Fibroblast of lung (primary cell): ENCODE measurements around the gene NRROS. TPM values are rescaled to one million over a fixed set of nuclear protein-coding genes. Genes with fewer than 3 reads are reported as not detected.
A peak's percentile ranks its signal among the peaks of the same experiment; 100 is the strongest.

Experiments used
- DNase-seq, 2 donors: peaks; one replicate each; pipeline versions ENCODE4 v3.0.0 to v3.0.0-alpha.2; 2010; ENCODE audit warnings: low read depth in 2 of 2
- H2AFZ ChIP-seq: 2 replicates; pipeline ENCODE4 v1.5.1; 2012; ENCODE audit warnings: low read length, control low read depth, inconsistent platforms
- H3K27ac ChIP-seq: 2 replicates; pipeline ENCODE4 v1.5.1; 2011; ENCODE audit warnings: low read length, control low read depth; ENCODE audit not compliant: insufficient read depth
- H3K27me3 ChIP-seq: 2 replicates; pipeline ENCODE4 v1.5.1; 2011; ENCODE audit warnings: mild to moderate bottlenecking, low read length; ENCODE audit not compliant: control insufficient read depth, insufficient read depth
- H3K36me3 ChIP-seq: 2 replicates; pipeline ENCODE4 v1.5.1; 2011; ENCODE audit warnings: low read length; ENCODE audit not compliant: control insufficient read depth, insufficient read depth
- H3K4me1 ChIP-seq: 2 replicates; pipeline ENCODE4 v1.5.1; 2011; ENCODE audit warnings: low read length; ENCODE audit not compliant: control insufficient read depth, insufficient read depth; ENCODE audit errors: extremely low read depth
- H3K4me2 ChIP-seq: 2 replicates; pipeline ENCODE4 v1.5.1; 2011; ENCODE audit warnings: low read length, control low read depth; ENCODE audit not compliant: insufficient read depth; ENCODE audit errors: extremely low read depth
- H3K4me3 ChIP-seq, 4 experiments: fragments of 200-600 bp in 1 of 4; sonication (generic) in 1 of 4; replicated peaks in 1 of 4; 2 replicates each; pipeline ENCODE4 v1.5.1; 2011 to 2016; ENCODE audit warnings: low read length in 4 of 4, low read depth in 3 of 4, mild to moderate bottlenecking in 3 of 4, control low read depth in 2 of 4, inconsistent platforms in 1 of 4, mixed read lengths in 1 of 4; ENCODE audit not compliant: insufficient read depth in 1 of 4; ENCODE audit errors: control extremely low read depth in 1 of 4
- H3K79me2 ChIP-seq: 2 replicates; pipeline ENCODE4 v1.5.1; 2012; ENCODE audit warnings: mild to moderate bottlenecking, low read length, inconsistent platforms; ENCODE audit not compliant: control insufficient read depth, insufficient read depth
- H3K9ac ChIP-seq: 2 replicates; pipeline ENCODE4 v1.5.1; 2011; ENCODE audit warnings: mild to moderate bottlenecking, low read length, control low read depth; ENCODE audit not compliant: insufficient read depth
- H3K9me3 ChIP-seq: 2 replicates; pipeline ENCODE4 v1.5.1; 2012; ENCODE audit warnings: low read depth, low read length; ENCODE audit not compliant: control insufficient read depth, insufficient read depth
- H4K20me1 ChIP-seq: 2 replicates; pipeline ENCODE4 v1.5.1; 2011; ENCODE audit warnings: low read length; ENCODE audit not compliant: control insufficient read depth, insufficient read depth; ENCODE audit errors: extremely low read depth
- EZH2 ChIP-seq: IDR thresholded peaks from 2 replicates; pipeline ENCODE4 v1.5.1; 2012; ENCODE audit warnings: low read length, control low read depth, mild to moderate bottlenecking; ENCODE audit errors: missing control alignments
- polyA plus RNA-seq, 2 donors: library from polyadenylated mRNA; depleted of rRNA in 1 of 2; stranded (reverse) in 1 of 2; unstranded in 1 of 2; fragments of >200 nt; gene quantifications; 2 replicates each; pipeline ENCODE4 v1.2.1, GENCODE V29; 2011 to 2012; ENCODE audit warnings: missing spikeins in 1 of 2
- total RNA-seq: library from RNA; depleted of rRNA; stranded (reverse); fragments of >200 nt; gene quantifications from 2 replicates; pipeline ENCODE4 v1.2.1, GENCODE V29; 2014
- TF ChIP-seq, protein P1 (sequence below), 2 donors: IDR thresholded peaks in 1 of 2; conservative IDR thresholded peaks in 1 of 2; 1 replicate in 1 of 2; 2 replicates in 1 of 2; pipeline ENCODE4 v1.5.1; 2011 to 2012; ENCODE audit warnings: low read length in 2 of 2, control low read depth in 1 of 2, inconsistent platforms in 1 of 2, low read depth in 1 of 2, mild to moderate bottlenecking in 1 of 2

The NRROS gene
- total and polyA plus RNA-seq, 2 donors (not counting 1 experiment from before 2014, with no cell fraction given) = 0.08 to 0.33 TPM

DNA sequence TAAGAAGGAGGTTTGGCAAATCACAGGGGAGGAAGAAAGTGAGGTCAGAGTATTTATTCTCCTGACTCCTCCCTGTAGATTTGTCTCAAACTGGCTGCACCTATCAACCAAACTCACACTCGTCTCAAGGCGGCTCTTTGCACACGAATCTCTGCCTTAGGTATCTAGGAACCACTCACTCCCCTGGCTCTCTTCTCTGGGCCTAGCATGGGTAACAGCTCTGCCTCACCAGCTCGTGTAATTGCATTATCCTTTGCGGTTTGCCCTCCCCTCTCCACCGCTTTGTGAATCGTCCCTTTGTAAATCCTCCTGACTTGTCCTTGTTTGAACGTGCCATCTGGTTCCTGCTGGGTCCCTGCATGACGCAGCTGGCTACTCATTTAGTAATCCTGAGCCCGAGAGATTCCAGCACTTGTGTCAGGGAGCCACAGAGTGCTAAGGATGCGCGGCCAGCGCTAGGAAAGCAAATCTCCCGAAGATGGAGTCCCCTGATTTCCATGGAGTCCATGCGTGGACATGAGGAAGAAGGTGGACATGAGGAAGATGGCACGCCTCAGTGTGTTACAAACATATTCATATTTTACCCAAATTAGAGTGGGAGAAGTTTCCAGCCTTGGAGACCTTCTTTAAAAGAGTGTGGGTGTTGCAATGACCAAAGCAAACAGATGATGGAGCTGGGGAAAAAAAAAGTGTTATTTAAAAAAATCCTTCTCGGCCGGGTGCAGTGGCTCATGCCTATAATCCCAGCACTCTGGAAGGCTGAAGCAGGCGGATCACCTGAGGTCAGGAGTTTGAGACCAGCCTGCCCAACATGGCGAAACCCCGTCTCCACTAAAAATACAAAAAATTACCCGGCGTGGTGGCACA is 26.7 kb downstream of the NRROS start:
- no peak overlapping the region for H3K9ac ChIP-seq
- peak overlapping the region; percentile 60 for H2AFZ ChIP-seq
- H3K27ac ChIP-seq = peak overlapping the region; percentile 16
- no peaks in the 10 kb centered on the region for H3K9me3 ChIP-seq
- H4K20me1 ChIP-seq = no peaks in the 10 kb centered on the region
- H3K4me2 ChIP-seq = peak overlapping the region; percentile 32
- no peaks in the 10 kb centered on the region for H3K79me2 ChIP-seq
- no peak overlapping the region for H3K4me3 ChIP-seq
- H3K27me3 ChIP-seq = no peaks in the 10 kb centered on the region
- H3K36me3 ChIP-seq = no peaks in the 10 kb centered on the region
- TF ChIP-seq EZH2 = no peak
- TF ChIP-seq, protein P1, sequence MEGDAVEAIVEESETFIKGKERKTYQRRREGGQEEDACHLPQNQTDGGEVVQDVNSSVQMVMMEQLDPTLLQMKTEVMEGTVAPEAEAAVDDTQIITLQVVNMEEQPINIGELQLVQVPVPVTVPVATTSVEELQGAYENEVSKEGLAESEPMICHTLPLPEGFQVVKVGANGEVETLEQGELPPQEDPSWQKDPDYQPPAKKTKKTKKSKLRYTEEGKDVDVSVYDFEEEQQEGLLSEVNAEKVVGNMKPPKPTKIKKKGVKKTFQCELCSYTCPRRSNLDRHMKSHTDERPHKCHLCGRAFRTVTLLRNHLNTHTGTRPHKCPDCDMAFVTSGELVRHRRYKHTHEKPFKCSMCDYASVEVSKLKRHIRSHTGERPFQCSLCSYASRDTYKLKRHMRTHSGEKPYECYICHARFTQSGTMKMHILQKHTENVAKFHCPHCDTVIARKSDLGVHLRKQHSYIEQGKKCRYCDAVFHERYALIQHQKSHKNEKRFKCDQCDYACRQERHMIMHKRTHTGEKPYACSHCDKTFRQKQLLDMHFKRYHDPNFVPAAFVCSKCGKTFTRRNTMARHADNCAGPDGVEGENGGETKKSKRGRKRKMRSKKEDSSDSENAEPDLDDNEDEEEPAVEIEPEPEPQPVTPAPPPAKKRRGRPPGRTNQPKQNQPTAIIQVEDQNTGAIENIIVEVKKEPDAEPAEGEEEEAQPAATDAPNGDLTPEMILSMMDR (conservative IDR thresholded peaks at IDR 0.05 in 1 of 2, IDR thresholded peaks at IDR 0.05 in 1 of 2; ENCODE audit: low read depth in 1 of 2, low read length in 2 of 2) = no peak
- DNase-seq = peak; percentile 69 to 75
- H3K4me1 ChIP-seq = peaks cover 3% of the 10 kb centered on the region

DNA sequence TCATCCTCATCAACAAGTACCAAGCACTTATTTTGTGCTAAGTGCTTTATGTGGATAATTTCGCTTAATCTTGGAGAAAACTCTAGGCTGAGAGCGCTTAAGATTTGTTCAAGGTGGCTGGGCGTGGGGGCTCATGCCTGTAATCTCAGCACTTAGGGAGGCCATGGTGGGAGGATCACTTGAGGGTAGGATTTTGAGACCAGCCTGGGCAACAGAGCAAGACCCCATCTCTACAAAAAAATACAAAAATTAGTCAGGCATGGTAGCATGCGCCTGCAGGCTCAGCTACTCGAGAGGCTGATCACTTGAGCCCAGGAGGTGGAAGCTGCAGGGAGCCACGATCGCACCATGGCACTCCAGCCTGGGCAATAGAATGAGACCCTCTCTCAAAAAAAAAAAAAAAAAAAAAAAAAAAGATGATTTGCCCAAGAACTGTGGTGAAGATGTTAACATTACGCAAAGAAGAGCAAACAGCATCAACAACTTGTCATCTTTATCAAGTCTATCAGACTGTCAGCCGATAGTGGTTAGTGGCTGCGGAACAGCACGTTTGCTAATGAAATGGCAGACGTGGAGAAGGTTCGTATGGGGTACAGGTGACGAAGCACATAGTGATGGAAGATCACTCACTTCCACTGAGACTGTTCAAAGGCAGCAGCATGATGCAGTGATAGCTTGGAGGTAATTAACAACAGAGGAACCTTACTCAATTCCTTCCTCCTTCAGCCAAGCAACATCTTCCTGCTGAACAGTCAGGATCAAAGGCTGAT is 27.7 kb downstream of the NRROS start:
- no peak for DNase-seq
- no peaks in the 10 kb centered on the region for H3K36me3 ChIP-seq
- H2AFZ ChIP-seq = no peak overlapping the region
- no peak overlapping the region for H3K4me3 ChIP-seq
- peaks cover 3% of the 10 kb centered on the region for H3K4me1 ChIP-seq
- TF ChIP-seq, protein P1 (conservative IDR thresholded peaks at IDR 0.05 in 1 of 2, IDR thresholded peaks at IDR 0.05 in 1 of 2; ENCODE audit: low read depth in 1 of 2, low read length in 2 of 2) = no peak
- no peak for TF ChIP-seq EZH2
- H3K9me3 ChIP-seq = no peaks in the 10 kb centered on the region
- H3K4me2 ChIP-seq = no peak overlapping the region
- no peaks in the 10 kb centered on the region for H3K27me3 ChIP-seq
- no peak overlapping the region for H3K27ac ChIP-seq
- H3K9ac ChIP-seq = no peak overlapping the region
- no peaks in the 10 kb centered on the region for H4K20me1 ChIP-seq
- H3K79me2 ChIP-seq = no peaks in the 10 kb centered on the region

DNA sequence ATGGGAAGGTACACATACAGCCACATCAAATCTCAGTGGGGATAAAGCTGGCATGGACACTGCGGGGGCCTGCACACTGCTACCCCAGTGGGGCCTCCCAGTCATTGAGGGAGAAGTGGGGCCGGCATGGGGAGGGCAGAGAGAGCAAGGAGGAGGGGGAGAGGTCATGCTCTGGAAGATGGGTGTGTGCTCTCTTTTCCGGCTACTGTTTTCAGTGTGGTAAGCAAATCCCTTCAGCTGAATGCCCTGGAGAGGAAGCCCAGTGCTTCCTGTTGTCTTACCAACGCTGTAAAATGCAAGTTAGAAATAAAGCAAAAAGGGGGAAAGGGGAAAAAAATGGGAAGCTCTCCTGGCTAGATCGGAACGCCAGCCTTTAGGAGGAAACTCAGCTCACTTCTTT is 30.8 kb downstream of the NRROS start:
- TF ChIP-seq EZH2 = no peak
- TF ChIP-seq, protein P1 (conservative IDR thresholded peaks at IDR 0.05 in 1 of 2, IDR thresholded peaks at IDR 0.05 in 1 of 2; ENCODE audit: low read depth in 1 of 2, low read length in 2 of 2) = no peak
- Histone ChIP-seq H3K9ac (no peak overlapping the region), H4K20me1 (no peaks in the 10 kb centered on the region), H3K27ac (no peak overlapping the region), H3K9me3 (no peaks in the 10 kb centered on the region), H3K36me3 (no peaks in the 10 kb centered on the region), H3K27me3 (no peaks in the 10 kb centered on the region), H3K79me2 (no peaks in the 10 kb centered on the region), H3K4me3 (no peak overlapping the region), H3K4me1 (peaks cover 3% of the 10 kb centered on the region), H3K4me2 (no peak overlapping the region), H2AFZ (no peak overlapping the region)
- DNase-seq = no peak
